WI38 (cell line): ENCODE measurements around the gene CXCL14.

ENCODE experiments used
- H3K4me3 ChIP-seq: 2 replicates; pipeline ENCODE4 v1.5.1; 2011; ENCODE audit warnings: low read depth, mild to moderate bottlenecking, control low read depth, low read length
- TF ChIP-seq, protein P1 (sequence below): IDR thresholded peaks from 2 replicates; pipeline ENCODE4 v1.5.1; 2012; ENCODE audit warnings: low read depth, mild to moderate bottlenecking, control low read depth, low read length

CXCL14 gene

GRCh38 chr5:135576075-135576599, 2.7 kb downstream of the CXCL14 start:
- H3K4me3 ChIP-seq = no peak overlapping the region
- TF ChIP-seq, protein P1, sequence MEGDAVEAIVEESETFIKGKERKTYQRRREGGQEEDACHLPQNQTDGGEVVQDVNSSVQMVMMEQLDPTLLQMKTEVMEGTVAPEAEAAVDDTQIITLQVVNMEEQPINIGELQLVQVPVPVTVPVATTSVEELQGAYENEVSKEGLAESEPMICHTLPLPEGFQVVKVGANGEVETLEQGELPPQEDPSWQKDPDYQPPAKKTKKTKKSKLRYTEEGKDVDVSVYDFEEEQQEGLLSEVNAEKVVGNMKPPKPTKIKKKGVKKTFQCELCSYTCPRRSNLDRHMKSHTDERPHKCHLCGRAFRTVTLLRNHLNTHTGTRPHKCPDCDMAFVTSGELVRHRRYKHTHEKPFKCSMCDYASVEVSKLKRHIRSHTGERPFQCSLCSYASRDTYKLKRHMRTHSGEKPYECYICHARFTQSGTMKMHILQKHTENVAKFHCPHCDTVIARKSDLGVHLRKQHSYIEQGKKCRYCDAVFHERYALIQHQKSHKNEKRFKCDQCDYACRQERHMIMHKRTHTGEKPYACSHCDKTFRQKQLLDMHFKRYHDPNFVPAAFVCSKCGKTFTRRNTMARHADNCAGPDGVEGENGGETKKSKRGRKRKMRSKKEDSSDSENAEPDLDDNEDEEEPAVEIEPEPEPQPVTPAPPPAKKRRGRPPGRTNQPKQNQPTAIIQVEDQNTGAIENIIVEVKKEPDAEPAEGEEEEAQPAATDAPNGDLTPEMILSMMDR = no peak

- TF ChIP-seq, protein P1 = no peak
- H3K4me3 ChIP-seq = no peak overlapping the region
These were observed 4.3 kb downstream of the CXCL14 start for GRCh38 chr5:135574493-135574892.

- no peak overlapping the region for H3K4me3 ChIP-seq
- TF ChIP-seq, protein P1 = no peak
These were observed 6.9 kb downstream of the CXCL14 start for GRCh38 chr5:135571902-135572301.

DNA sequence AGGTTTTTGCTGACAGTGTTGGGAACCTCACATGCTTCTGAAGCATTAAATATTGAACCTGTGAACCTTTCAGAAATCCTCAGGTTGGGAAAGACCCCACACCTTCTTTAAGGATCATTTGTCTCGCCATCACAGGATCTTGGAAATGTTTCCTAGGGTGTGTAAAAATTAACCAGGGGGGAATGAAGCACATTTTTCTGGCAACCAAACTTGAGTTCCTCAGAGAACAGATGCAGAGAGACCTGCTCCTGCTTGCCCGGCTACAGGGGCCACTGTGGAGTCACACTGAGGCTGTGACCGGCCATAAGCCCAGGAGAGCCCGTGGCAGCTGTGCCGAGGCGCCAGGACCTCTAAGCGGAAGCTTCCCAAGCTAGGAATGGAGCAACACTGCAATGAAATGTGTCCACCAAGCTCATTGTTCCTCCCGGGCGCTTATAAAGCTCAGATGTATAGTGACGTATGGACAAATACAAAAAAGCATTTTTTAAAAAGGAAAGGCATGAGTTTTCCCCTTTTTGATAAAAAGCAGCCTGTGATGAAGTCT, 7.7 kb downstream of the CXCL14 start:
- no peak overlapping the region for H3K4me3 ChIP-seq
- TF ChIP-seq, protein P1 = no peak

- TF ChIP-seq, protein P1 = no peak
These were observed 8.4 kb downstream of the CXCL14 start for GRCh38 chr5:135570453-135570764.

GRCh38 chr5:135569755-135570452, 8.9 kb downstream of the CXCL14 start:
- no peak overlapping the region for H3K4me3 ChIP-seq
- TF ChIP-seq, protein P1 = peak; percentile 58

More at GRCh38 chr5:135570453-135570764, 8.4 kb downstream of the CXCL14 start:
- H3K4me3 ChIP-seq = no peak overlapping the region

GRCh38 chr5:135568923-135569360, 9.8 kb downstream of the CXCL14 start:
- no peak overlapping the region for H3K4me3 ChIP-seq
- TF ChIP-seq, protein P1 = no peak
